Smooth muscle cell of the pulmonary artery (primary cell): ENCODE measurements around the gene TBC1D23. TPM values are rescaled to one million over a fixed set of nuclear protein-coding genes. Genes with fewer than 3 reads are reported as not detected.

Source experiments
- total RNA-seq: library from RNA; depleted of rRNA; stranded (reverse); fragments of >200 nt; gene quantifications from 2 replicates; pipeline ENCODE4 v1.2.3, GENCODE V29; 2014

Gene TBC1D23
- total RNA-seq = 57.3 and 76.6 TPM in 2 replicates

DNA sequence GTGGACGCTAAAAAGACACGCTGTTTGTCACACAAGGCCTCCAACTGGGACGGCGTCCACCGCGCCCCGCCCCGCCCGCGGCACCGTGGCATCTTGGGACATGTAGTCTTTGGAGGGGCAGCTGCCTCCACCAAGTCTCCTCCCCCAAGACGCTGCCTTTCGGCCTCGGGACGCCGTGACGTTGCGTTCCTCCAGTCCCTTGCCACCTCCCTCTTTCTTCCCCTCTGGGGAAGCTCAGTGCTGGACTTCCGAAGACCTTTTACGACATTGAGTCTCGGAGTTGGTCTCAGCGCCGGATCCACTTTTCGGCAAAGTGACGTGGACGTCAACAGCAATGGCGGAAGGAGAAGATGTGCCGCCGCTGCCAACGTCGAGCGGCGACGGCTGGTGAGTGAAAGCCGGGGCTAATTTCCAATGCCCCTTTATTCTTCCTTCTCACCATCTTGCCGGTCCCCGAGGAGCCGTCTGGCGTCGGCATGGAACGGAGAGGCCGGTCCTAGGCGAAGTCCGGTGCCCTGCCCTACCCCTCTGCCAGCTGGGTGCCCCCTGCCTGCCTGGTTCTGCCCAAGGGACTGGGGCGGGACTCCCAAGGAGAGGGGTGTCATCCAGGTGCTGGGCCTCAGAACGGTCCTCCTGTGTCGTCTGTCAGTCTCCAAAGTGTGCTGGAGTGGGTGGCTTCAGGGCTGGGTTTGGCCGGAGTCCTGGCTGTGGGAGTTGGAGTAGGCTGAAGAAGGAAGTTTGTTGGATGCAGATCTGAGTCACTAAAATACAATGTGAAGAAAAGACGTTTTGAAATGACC is at the start of gene TBC1D23:
TBC1D23 (plus strand) TSS at position 308 of the 800 bp plus-strand sequence; CDS start at position 335, 27 bp downstream.

DNA sequence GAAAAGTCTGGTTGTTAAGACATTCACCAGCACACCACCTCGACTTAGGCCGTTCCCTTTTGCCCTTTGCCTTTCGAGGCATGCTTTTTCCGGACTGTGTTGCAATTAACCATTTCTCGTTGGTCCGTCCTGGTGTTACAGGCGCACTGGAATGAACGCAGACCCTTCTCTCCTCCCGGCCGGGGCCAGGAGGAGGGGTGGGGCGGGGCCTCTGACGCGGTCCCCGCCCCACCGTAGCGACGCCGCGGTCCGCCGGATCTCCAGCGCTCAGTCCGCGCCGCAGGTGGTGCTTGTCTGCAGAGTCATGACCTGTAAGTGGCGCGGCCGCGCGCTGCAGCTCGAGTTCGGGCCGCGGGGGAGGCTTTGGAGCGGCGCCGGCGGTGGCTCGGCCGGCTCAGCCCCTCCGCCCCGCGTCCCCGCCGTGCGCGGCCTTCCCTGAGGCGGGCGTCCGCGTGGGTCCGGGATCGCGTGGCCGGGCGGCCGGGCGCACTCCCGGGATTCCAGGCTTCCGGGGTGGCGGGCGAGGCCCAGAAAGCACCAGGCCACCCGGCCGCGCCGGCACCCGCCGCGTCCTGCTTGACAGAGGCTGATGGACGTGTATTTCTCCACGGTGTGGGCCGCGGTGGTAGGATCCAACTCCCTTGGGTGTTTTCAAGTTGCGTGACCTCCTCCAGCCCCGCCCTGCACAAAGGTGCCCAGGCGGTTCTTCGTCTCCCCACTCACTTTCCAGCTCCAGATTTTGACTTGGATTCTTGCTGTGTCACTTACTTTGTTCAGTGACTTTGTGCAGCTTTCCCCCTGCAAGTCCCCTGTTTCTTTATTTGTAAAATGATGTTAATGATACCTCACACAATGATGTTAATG is 73.9 kb downstream of the TBC1D23 start, which contains the start of gene NIT2:
NIT2 (plus strand) TSS at position 270 of the 864 bp plus-strand sequence; CDS start at position 305, 35 bp downstream.

Other genes starting within 250 kb of the TBC1D23 start
- gene FILIP1L, start 146.5 kb upstream of the TBC1D23 start, total RNA-seq = 23.8 and 24.7 TPM in 2 replicates
- gene NIT2, start 73.8 kb downstream of the TBC1D23 start, total RNA-seq = 13.6 and 18.3 TPM in 2 replicates
- gene TOMM70, start 140.1 kb downstream of the TBC1D23 start, total RNA-seq = 41.0 and 53.2 TPM in 2 replicates
- 1.6 and 2.9 TPM in 2 replicates for gene LNP1, start 140.5 kb downstream of the TBC1D23 start, total RNA-seq
- 92.2 and 160 TPM in 2 replicates for gene TMEM45A, start 231.6 kb downstream of the TBC1D23 start, total RNA-seq